Neuron (in vitro differentiated cells): ENCODE data around the gene MDH2.
"Not testable (repeated sequence)": the region's sequence is repeated elsewhere in the genome, so short reads cannot be mapped to it uniquely, and the experiment has no call there.

Experiments
- H2AFZ ChIP-seq: one replicate; pipeline ENCODE4 v1.6.1; 2013; ENCODE audit warnings: low read depth, mild to moderate bottlenecking, inconsistent platforms, low read length, moderate library complexity
- H3K27me3 ChIP-seq: one replicate; pipeline ENCODE4 v1.6.1; 2013; ENCODE audit warnings: low read length; ENCODE audit not compliant: insufficient read depth
- H3K36me3 ChIP-seq: one replicate; pipeline ENCODE4 v1.6.1; 2013; ENCODE audit warnings: low read length; ENCODE audit not compliant: insufficient read depth
- H3K4me1 ChIP-seq: one replicate; pipeline ENCODE4 v1.6.1; 2013; ENCODE audit warnings: low read length; ENCODE audit not compliant: insufficient read depth
- H3K4me3 ChIP-seq: 2 replicates; pipeline ENCODE4 v1.5.1; 2013; ENCODE audit warnings: mild to moderate bottlenecking, low read length, moderate library complexity
- H3K9me3 ChIP-seq: one replicate; pipeline ENCODE4 v1.6.1; 2013; ENCODE audit warnings: low read length

Gene MDH2

DNA sequence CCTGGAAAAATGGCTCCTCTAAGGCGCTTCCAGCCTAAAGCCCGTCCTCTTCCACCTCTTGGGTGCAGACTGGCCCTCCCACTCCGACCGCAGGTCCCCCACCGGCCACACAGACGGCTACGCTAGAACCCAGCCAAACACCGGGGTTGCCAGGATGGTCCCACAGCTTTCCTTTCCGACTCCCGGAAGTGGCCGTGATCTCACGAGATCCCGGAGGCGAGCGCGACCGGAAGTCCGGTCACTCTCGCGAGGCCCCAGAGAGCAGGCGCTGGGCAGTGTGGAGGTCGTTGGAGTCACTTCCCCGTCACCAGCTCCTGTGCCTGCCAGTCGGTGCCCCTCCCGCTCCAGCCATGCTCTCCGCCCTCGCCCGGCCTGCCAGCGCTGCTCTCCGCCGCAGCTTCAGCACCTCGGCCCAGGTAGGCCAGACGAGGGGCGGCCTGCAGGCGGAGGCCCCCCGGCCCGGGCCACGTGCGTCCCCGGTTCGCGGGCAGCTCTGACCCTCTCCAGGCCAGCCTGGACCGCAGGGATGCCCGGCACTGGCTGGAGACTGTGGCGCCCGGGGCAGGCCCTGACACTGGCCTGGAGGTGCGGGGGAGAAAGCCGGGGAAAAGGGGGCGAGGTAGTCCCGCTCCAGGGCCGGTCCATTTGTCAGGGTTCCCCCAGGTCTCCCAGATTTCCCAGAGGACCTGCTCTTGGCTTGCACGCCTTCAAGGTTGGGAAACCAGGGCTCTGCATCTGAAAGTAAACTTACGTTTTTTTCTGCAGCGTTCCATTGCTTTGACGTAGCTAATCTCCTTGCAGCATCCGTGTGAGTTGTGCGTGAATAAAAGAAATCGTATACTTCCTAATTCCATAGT lies at the start of gene MDH2, which contains the start of gene STYXL1:
TSS of gene MDH2 (plus strand) at position 296 of the 857 bp plus-strand sequence. CDS start at position 351, 55 bp downstream.
TSS of gene STYXL1 (minus strand) at position 190 of the 857 bp plus-strand sequence. CDS start 17,477 bp downstream, outside the sequence.
- Histone ChIP-seq H3K9me3 (no peaks in the 10 kb centered on the region), H3K36me3 (peaks cover 19% of the 10 kb centered on the region), H3K4me1 (peaks cover 16% of the 10 kb centered on the region), H2AFZ (peak within 1 kb of the TSS; percentile 62), H3K27me3 (no peaks in the 10 kb centered on the region), H3K4me3 (peak within 1 kb of the TSS; percentile 69)

DNA sequence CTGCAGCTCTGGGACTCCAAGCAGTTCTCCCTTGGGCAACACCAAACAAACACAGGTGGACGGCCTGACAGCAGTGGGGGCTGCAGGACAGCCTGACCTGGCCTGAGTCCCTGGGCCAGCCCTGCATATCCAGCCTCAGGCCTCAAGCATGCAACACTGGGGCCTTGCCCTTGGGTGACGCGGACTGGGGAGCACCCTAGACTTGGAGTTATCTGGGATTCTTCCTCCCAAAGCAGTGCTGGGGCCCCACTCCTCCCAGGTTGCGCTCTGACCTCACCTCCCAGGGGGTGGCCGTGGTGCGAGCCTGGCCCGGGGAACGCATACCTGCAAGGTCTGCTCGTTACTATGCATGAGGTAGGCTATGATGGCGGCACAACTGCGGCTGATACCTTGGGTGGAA lies 47.3 kb upstream of the MDH2 start:
- H3K4me1 ChIP-seq: no peaks in the 10 kb centered on the region
- no peak overlapping the region for H2AFZ ChIP-seq
- no peaks in the 10 kb centered on the region for H3K27me3 ChIP-seq
- H3K36me3 ChIP-seq: peaks cover 50% of the 10 kb centered on the region
- no peak overlapping the region for H3K4me3 ChIP-seq
- no peaks in the 10 kb centered on the region for H3K9me3 ChIP-seq

GRCh38 chr7:76002139-76002538 lies 45.8 kb upstream of the MDH2 start:
- no peaks in the 10 kb centered on the region for H3K4me1 ChIP-seq
- H3K4me3 ChIP-seq: no peak overlapping the region
- no peaks in the 10 kb centered on the region for H3K27me3 ChIP-seq
- no peak overlapping the region for H2AFZ ChIP-seq
- H3K9me3 ChIP-seq: no peaks in the 10 kb centered on the region
- peaks cover 45% of the 10 kb centered on the region for H3K36me3 ChIP-seq

- Histone ChIP-seq H2AFZ (no peak overlapping the region), H3K4me1 (no peaks in the 10 kb centered on the region), H3K27me3 (no peaks in the 10 kb centered on the region), H3K36me3 (peaks cover 43% of the 10 kb centered on the region), H3K4me3 (no peak overlapping the region), H3K9me3 (no peaks in the 10 kb centered on the region)
Observed at GRCh38 chr7:76002822-76003221, 45.1 kb upstream of the MDH2 start.

DNA sequence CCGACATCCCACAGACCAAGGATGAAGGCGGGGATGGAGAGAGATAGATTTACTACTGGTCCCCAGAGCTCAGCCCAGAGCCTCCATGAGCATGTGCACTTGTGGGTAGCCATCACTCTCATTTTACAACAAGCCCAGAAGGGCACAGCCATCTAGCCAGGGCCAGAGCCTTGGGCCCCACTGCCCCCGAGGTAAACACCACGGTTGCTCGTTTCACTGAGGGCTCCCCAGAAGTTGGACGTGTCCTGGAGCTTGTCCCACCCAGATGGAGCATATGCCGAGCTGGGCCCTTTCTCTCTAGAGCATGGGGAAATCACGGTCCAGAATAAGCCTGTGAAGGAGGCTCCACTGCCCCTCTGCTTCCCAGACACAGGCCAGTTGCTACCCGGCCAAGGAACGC lies 44.6 kb upstream of the MDH2 start:
- no peaks in the 10 kb centered on the region for H3K4me1 ChIP-seq
- no peak overlapping the region for H3K4me3 ChIP-seq
- no peaks in the 10 kb centered on the region for H3K9me3 ChIP-seq
- H3K27me3 ChIP-seq: no peaks in the 10 kb centered on the region
- H3K36me3 ChIP-seq: peaks cover 42% of the 10 kb centered on the region
- H2AFZ ChIP-seq: no peak overlapping the region

DNA sequence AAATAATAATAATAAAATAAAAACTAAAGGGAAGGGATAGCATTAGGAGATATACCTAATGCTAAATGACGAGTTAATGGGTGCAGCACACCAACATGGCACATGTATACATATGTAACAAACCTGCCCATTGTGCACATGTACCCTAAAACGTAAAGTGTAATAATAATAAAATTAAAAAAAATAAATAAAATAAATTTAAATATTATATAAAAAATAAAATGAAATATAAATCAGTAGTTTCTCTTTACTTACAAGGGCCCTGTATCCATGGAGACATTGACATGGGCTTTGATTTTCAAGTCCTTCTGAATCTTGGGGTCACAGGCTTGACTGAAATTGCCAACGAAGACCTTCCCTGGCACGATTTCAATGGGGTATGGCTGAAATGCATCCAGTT lies 42.9 kb upstream of the MDH2 start:
- H3K4me1 ChIP-seq, H3K27me3 ChIP-seq, H3K9me3 ChIP-seq, H2AFZ ChIP-seq, H3K4me3 ChIP-seq: not testable (repeated sequence)
- H3K36me3 ChIP-seq: peaks cover 39% of the 10 kb centered on the region

GRCh38 chr7:76008156-76008687 lies 39.7 kb upstream of the MDH2 start:
- Histone ChIP-seq H3K36me3 (peaks cover 23% of the 10 kb centered on the region), H2AFZ (no peak overlapping the region), H3K27me3 (no peaks in the 10 kb centered on the region), H3K4me1 (no peaks in the 10 kb centered on the region), H3K4me3 (no peak overlapping the region), H3K9me3 (no peaks in the 10 kb centered on the region)

DNA sequence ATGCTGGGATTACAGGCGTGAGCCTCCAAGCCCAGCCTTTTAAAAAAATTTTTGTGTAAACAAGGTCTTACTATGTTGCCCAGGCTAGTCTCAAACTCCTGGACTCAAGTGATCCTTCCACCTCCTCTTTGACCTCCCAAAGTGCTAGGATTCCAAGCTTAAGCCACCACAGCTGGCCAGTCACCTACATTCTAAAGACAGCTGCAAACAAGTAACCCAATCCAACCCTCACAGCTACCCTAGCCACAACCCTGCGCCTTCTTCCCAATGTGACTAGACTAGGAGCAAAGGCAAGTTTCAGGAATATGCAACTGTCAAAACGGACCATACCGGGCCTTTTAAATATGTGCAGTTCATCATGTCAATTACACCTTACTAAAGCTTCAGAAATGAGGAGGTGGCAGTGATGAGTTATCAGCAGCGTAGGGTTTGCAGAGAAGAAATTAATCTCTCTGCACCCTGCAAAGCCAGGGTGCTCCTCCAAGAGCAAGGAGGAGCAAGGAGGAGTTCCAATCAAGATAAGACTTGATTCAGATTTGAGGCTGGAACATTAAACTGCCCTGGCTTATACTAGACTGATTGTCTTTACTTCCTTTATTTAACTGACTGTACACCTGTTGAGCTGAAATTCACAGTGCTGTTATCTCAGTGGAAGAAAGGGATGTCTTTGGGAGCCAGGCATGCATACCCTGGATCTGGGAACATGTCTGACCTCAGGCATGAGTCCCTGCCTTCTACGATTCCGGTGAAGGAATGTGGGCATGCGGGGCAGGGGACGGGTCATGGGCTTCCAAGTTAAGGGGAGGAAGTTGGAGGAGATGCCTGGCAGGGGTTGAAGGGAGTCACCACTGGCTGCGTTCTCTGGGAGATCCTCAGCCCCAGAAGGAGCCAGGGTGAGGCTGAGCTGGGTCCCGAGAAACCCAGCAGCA lies 38.0 kb upstream of the MDH2 start:
- H2AFZ ChIP-seq: no peak overlapping the region
- H3K36me3 ChIP-seq: peaks cover 22% of the 10 kb centered on the region
- no peaks in the 10 kb centered on the region for H3K4me1 ChIP-seq
- no peak overlapping the region for H3K4me3 ChIP-seq
- no peaks in the 10 kb centered on the region for H3K27me3 ChIP-seq
- H3K9me3 ChIP-seq: no peaks in the 10 kb centered on the region

- Histone ChIP-seq H3K36me3 (peaks cover 18% of the 10 kb centered on the region), H3K27me3 (no peaks in the 10 kb centered on the region), H3K4me1 (no peaks in the 10 kb centered on the region), H2AFZ (no peak overlapping the region), H3K4me3 (no peak overlapping the region), H3K9me3 (no peaks in the 10 kb centered on the region)
Observed at GRCh38 chr7:76011442-76011861, 36.5 kb upstream of the MDH2 start.

GRCh38 chr7:76016191-76016947 lies 31.5 kb upstream of the MDH2 start:
- Histone ChIP-seq H3K27me3 (no peaks in the 10 kb centered on the region), H3K4me1 (no peaks in the 10 kb centered on the region), H3K9me3 (no peaks in the 10 kb centered on the region), H3K4me3 (no peak overlapping the region), H3K36me3 (peaks cover 29% of the 10 kb centered on the region), H2AFZ (no peak overlapping the region)

- H2AFZ ChIP-seq, H3K4me1 ChIP-seq, H3K9me3 ChIP-seq, H3K27me3 ChIP-seq, H3K4me3 ChIP-seq: not testable (repeated sequence)
- peaks cover 37% of the 10 kb centered on the region for H3K36me3 ChIP-seq
Observed at GRCh38 chr7:76018520-76018919, 29.4 kb upstream of the MDH2 start.

- H3K36me3 ChIP-seq: peaks cover 34% of the 10 kb centered on the region
- no peaks in the 10 kb centered on the region for H3K4me1 ChIP-seq
- no peak overlapping the region for H2AFZ ChIP-seq
- no peak overlapping the region for H3K4me3 ChIP-seq
- H3K27me3 ChIP-seq: no peaks in the 10 kb centered on the region
- no peaks in the 10 kb centered on the region for H3K9me3 ChIP-seq
Observed at GRCh38 chr7:76020031-76020714, 27.7 kb upstream of the MDH2 start.
